HG03469 (cell line): ENCODE measurements around the gene MEGF9.
"Not testable (repeated sequence)": the region's sequence is repeated elsewhere in the genome, so short reads cannot be mapped to it uniquely, and the experiment has no call there.

Experiments
- ATAC-seq: cut with Tn5 transposase; IDR thresholded peaks from one replicate; pipeline ENCODE4 v1.9.1; 2021; ENCODE audit warnings: mild to moderate bottlenecking, moderate library complexity, moderate number of reproducible peaks; ENCODE audit not compliant: unreplicated experiment

Gene MEGF9

DNA sequence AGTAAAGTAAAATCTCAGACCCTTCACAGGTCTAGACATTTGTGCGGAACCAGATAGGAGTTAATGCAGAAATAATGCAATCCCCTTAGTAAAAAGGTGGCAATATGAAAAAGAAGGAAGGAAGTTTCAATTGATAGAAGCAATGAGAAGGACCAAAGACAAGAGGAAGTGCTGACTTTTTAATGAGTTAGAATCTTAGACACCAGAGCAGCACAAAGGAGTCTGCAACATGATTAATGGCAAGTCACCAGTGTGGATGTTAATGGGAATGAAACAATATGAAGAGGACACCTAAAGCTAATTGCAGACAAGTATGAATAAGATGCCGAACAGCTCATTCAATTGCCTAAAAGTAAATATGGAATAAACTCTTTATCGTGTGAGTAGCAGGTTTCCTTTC is 50.9 kb downstream of the MEGF9 start:
- ATAC-seq: no peak

DNA sequence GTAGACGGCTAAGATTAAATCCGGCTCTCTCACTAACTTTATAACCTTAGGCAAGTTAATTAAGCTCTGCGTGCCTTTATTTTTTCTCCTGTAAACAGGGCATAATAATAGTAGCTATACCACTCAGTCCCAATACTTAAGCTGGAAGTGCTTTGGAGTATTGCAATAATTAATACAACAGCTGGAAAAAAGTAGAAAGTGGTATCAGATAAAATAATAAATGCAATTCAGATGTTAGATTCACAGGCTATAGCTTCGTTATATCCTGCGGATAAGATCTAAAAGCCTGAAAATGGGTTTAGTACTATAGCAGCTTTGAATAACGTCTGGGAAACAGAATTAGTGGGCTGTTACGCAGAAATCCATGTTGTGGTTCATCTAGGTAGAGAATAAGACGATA is 51.8 kb downstream of the MEGF9 start:
- ATAC-seq: no peak

DNA sequence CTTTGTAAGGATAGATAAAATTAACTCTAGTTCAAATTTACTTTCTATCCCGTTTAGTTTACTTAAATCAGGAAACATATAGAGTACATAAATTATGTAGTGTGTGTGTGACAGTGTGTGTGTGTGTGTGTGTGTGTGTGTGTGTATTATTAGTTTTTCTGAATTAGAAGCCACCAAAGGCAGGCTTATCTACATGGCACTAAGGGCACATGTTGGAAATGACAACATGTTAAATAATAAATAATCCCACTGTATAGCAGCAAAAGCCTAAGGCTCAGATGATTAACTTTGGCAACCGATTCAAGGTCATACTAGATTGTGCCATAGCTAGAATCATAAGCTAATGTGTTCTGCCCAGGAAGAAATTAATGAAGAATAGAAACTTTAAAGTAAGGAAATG is 54.6 kb downstream of the MEGF9 start:
- no peak for ATAC-seq

DNA sequence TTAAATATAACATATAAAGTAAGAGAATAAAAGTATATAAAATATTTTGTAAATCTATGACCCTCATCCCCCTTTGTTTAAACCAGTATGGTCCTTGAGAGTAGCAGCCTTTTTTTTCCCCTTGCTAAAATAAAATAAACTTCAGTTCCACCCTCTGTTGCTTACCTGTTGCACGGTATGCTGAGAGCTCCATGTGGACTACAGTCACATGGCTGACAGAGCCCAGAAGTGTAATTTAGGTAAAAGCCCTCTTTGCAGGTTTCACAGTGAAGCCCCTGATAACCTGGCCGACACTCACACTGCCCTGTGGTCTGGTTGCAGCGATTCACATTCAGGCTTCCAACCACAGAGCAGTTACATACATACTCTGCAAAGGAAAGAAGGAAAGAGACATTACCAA is 55.1 kb downstream of the MEGF9 start:
- ATAC-seq: no peak

DNA sequence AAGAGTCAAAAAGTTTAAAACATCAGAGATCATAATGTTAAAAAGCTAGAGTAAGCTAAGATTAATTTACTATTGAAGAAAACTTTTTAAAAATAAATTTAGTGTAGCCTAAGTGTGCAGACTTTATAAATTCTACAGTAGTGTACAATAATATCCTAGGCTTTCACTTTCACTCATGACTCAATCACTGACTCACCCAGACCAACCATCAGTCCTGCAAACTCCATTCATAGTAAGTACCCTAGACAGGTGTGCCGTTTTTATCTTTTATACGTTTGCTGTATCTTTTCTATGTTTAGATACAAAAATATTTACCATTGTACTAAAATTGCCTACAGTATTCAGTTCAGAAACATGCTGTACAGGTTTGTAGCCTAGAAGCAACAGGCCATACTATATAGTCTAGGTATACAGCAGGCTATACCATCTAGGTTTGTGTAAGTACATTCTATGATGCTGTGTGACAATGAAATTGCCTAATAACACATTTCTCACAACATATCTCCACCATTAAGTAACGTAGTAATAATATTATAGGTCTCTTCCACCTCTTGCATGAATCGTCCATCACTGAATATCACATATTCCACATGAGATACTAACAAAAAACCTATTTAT is 59.2 kb downstream of the MEGF9 start:
- no peak for ATAC-seq

DNA sequence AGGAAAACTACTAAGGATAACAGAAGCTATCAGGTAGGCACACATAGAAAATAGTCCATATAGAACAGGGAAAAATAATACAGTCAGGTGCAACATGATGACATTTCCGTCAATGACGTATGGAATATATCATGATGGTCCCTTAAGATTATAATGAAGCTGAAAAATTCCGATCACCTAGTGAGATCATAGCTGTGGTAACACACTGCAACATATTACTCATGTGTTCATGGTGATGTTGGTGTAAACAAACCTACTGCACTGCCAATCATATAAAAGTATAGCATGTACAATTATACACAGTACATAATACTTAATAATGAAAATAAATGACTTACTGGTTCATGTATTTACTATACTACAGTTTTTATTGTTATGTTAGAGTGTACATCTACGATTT is 60.0 kb downstream of the MEGF9 start:
- ATAC-seq: no peak

DNA sequence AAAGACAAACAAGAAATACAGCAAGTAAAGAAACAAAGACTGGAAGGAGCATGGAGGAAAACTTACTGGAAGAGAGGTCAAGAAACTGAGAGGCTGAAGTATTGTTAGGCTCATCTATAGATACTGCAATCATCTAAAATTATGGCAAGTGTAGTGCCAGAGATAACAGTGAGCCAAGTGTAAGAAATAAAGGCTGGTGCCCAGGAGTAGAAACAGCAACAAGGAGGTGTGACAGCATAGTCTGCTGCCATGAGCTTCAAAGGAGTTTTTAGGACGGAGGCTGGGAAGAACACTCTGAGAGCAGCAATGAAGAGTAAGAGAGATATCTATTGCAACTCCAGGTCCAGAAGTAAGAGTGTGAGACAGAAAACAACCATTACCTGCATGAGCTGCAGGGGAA is 60.5 kb downstream of the MEGF9 start:
- ATAC-seq: no peak

DNA sequence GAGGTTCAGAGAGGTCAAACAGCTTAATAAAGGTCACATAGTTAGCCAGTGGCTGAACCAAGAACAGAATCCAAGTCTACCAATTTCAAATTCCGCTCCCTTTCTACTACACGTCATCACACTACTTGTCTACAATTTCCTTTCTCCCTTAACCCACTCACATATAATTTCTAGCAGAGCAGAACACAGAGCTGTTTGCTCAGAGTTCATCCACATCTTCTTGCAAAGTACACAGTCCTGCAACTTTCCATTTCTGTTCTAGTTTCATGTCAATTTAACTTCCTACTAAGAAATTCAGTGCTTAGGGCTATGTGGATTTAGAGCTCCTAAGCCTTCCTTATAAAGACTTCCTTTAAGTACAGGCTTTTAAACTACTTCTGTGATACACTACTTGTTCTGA is 61.3 kb downstream of the MEGF9 start:
- ATAC-seq: no peak

DNA sequence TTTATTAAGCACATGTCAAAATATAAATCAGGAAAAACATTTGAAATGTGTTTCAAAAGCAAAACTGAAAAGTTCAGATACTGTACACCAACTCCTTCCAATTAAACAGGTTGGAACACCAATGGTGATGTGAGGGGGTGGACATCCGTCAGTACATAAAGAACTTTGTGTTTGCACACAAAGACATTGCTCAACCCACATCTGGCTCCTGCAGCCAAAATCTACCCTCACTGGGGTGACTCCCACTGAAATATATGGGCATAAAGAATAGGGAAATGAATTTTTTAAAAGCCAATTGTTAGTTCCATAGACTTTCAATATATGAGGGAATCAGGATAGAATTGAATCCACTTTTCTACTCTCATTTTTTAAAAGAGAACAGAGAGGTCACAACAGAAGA is 63.9 kb downstream of the MEGF9 start:
- no peak for ATAC-seq

DNA sequence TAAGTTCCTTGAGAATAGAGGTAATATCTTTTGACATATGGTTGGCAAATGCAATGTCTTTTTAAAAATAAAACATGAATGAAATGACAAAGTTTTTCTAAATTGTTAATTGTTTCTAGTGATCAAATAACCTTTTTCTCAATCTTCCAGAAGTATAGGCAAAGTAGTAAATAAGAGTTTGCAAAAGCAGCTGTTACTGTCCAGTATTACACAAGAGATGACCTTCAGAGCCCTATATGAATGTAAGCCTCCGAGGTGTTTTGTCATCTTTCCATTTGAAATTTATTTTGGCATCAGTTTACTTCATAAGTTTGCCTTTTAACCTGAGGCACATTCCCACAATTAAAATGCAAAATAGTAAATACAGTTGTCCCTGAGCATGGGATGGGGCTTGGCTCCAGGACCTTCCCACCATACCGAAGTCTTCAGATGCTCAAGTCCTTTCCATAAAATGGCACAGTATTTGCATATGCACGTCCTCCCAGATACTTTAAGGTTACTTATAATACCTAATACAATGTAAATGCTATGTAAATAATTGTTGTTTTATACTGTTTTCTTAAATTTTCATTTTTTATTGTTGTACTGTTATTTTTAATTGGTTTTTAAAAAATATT is 65.6 kb downstream of the MEGF9 start:
- no peak for ATAC-seq

DNA sequence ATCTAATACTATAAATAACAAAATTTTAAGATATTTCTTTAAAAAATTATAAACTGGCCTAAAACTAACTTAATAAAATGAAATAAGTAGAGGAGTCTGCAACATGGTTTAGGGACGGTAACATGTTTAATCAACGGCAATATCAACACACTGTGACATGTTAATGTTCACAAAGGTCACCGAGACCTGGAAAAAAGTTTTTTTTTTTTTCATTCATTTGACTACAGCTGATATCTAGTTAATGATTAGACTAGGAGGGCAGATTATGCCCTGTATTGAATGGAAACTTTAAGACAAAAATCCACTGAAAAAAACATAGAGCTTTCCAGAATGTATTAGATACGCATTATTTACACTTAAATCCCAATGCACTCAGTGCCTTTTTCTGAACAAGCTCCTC is 67.3 kb downstream of the MEGF9 start:
- ATAC-seq: no peak

DNA sequence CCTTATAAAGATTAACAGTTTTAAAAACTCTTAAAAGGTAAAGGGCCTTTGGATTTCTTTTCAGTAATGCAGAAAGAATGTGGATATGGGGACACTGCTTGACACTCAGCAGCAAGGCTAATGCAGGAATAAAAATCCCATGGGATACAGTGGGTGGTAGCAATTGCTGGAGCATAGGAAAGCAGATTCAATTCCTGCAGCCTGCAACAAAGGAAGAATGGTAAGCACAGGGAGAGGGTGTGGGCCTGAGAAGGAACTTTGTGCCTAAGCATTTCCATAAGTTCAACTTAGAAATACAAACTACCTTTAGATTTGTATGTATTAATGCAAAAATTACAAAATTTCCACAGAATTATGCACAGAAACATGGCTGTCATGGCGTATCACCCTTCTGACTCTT is 68.5 kb downstream of the MEGF9 start:
- no peak for ATAC-seq

DNA sequence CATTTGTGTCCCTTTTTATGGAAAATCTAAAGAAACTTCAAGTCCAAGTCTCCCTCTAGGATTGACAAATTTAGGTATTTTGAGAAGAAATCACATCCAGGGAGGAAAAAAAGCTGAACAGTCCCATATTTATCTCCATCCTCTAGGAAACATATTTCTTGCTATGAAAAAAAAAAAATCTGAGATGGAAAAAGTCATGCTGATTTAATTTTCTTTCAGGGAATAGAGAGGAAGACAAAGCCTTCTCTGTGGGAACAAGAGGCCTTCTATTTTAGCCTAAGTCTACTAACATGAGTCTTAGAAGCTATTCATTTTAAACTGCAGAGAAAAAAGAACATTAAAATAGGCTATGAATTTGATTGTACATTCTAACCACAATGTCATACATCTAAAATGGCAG is 71.2 kb downstream of the MEGF9 start:
- ATAC-seq: no peak

DNA sequence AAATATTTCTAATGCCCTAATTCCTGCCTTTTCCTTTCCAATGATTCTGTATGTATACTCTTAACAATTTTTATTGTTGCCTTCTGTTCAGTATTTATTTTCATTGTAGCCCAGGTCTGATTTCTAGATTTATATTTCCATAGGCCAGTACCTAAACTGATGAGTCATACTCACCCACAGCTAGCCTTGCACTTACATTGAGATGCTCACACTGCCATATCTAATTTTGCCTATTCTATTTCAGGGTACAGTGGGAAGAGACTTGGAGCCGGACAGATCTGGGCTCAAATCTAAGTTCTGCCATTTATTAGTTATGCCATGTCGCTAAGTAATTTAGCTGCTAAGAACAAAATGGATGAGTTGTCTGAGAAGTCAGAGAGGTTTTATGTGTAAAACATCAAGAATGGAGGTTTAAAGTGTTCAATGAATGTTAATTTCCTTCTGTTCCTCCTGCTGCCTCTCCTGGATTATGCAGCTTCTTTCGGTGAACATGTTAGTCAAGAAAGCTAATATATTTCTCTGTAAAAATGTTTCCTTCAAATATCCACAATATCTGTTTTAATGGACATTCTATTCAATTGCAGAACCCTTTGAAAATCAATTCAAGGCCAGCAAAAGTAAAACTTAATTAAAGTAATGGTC is 72.0 kb downstream of the MEGF9 start:
- no peak for ATAC-seq

DNA sequence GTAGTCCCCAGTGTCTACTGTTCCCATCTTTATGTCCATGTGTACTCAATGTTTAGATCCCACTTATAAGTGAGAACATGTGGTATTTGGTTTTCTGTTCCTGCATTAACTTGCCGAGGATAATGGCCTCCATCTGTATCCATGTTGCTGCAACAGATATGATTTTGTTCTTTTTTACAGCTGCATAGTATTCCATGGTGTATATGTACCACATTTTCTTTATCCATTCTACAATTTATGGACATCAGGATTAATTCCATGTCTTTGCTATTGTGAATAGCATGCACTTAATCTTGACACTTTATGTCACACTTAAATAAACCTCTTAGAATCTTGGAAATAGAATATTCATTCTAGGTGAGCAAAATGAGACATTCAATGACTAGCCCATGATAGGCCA is 73.4 kb downstream of the MEGF9 start:
- ATAC-seq: not testable (repeated sequence)

DNA sequence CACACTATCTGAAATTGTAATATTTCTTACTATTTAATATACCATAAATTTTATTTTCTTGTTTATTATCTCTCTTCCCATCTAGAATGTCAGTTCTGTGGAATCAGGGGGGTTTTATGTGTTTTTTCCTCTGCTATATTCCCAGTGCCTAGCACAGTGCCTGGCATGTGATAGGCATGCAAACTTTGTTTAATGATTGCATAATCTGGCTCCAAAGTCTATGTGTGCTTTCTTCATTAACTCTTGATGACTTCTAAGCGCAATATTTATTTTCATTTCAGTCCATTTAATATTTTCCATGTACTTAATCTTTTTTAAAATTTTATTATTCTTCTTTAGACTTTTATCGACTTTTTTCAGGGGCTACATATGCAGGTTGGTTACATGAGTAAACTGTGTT is 73.9 kb downstream of the MEGF9 start:
- ATAC-seq: no peak

DNA sequence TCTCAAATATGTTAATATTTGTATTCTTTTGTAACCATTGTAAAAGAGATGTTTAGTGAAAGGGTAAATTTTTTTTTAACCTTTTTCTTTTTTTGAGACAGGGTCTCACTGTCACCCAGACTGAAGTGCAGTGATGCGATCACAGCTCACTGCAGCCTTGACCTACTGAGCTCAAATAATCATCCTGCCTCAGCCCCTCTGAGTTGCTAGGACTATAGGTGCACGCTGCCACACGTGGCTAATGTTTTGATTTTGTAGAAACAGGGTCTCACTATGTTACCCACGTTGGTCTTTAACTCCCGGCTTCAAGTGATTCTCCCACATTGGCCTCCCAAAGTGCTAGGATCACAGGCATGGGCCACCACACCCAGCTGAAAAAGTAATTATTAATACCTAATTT is 76.4 kb downstream of the MEGF9 start:
- ATAC-seq: no peak

DNA sequence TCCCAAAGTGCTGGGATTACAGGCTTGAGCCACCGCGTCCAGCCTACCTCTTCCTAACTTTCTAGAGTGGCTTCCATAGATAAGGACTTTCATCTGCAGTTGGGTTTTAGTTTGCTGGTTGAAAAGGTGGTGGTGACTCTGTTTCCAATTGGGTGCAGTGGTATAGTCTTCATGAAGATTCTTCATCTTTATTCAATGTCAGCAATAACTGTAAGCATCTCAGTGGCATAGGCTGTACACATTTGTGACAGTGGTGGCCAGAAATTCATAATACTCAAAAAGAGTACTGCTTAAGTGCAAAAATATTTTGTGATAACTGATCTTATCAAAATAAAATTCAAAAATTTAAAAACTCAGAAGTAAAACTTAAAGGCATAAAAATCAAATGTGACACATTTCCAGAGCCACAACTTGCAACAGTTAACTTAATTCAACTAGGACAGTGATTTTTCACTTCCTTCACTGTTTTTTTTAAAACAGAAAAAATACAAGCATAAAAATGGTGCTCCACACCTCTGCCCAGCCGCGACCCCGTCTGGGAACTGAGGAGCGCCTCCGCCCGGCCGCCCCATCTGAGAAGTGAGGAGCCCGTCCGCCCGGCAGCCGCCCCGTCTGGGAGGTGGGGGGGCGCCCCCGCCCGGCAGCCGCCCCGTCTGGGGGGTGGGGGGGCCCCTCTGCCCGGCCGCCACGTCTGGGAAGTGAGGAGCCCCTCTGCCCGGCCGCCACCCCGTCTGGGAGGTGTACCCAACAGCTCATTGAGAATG is 77.9 kb downstream of the MEGF9 start:
- ATAC-seq: no peak

DNA sequence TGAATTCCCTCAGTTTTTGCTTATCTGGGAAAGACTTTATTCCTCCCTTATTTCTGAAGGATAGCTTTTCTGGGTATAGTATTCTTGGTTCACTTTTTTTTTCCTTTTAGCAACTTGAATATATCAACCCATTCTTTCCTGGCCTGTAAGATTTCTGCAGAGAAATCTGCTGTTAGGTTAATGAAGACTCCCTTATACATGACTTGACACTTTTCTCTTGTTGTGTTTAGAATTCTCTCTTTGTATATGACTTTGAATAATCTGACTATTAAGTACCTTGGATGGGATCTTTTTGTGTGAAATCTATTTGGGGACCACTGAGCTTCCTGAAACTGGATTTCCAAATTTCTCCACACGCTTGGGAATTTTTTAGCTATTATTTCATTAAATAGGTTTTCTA is 79.3 kb downstream of the MEGF9 start:
- ATAC-seq: no peak

DNA sequence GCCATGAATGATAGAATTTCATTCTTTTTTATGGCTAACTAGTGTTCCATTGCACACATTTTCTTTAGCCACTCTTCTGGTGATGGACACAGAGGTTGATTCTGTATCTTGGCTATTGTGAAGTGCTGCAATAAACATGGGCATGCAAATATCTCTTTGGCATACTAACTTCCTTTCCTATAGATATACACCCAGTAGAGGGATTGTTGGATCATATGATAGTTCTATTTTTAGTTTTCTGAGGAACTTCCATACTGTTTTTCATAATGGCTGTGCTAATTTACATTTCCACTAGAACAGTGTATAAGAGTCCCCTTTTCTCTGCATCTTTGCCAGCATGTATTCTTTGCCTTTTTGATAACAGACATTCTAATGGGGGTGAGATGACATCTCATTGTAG is 83.9 kb downstream of the MEGF9 start:
- no peak for ATAC-seq

DNA sequence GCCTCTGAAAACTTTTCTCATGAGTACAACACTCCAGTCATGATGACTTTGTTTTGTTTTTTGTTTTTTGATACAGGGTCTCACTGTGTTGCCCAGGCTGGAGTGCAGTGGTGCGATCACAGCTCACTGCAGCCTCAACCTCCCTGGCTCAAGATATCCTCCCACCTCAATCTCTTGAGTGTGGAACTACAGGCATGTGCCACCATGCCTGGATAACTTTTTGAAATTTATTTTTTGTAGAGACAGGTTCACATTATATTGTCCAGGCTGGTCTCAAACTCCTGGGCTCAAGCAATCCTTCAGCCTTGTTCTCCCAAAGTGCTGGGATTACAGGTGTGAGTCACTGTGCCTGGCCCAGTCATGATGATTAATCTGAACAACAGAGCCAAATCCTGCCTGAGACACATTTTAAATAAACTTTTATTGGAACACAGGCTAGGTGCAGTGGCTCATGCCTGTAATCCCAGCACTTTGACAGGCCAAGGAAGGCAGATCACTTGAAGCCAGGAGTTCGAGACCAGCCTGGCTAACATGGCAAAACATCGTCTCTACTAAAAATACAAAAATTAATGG is 85.3 kb downstream of the MEGF9 start:
- not testable (repeated sequence) for ATAC-seq
